DND-41 (cell line): ENCODE data around the gene TTC23.

Experiments
- ATAC-seq: fragments of 200-7000 bp; cut with Tn5 transposase; 3 replicates; pipeline ENCODE4 v1.9.1; 2021; ENCODE audit warnings: low read depth; ENCODE audit not compliant: insufficient read depth
- DNase-seq: peaks from one replicate; pipeline ENCODE4 v3.0.0-alpha.2; 2020
- H2AFZ ChIP-seq: 2 replicates; pipeline ENCODE4 v1.6.0; 2012; ENCODE audit warnings: low read depth, low read length
- H3K27ac ChIP-seq: 2 replicates; pipeline ENCODE4 v1.5.1; 2012; ENCODE audit warnings: low read length, inconsistent platforms
- H3K27me3 ChIP-seq: fragments of 200-600 bp; sonication (generic); 2 replicates; pipeline ENCODE4 v1.6.0; 2012; ENCODE audit warnings: low read length, mild to moderate bottlenecking, inconsistent platforms; ENCODE audit not compliant: insufficient read depth, poor library complexity
- H3K36me3 ChIP-seq: 2 replicates; pipeline ENCODE4 v1.5.1; 2012; ENCODE audit warnings: low read length, inconsistent platforms; ENCODE audit not compliant: insufficient read depth
- H3K4me1 ChIP-seq: 2 replicates; pipeline ENCODE4 v1.5.1; 2012; ENCODE audit warnings: mild to moderate bottlenecking, low read length; ENCODE audit not compliant: insufficient read depth
- H3K4me2 ChIP-seq: 2 replicates; pipeline ENCODE4 v1.6.0; 2012; ENCODE audit warnings: mild to moderate bottlenecking, moderate library complexity, low read length, inconsistent platforms; ENCODE audit not compliant: insufficient read depth
- H3K4me3 ChIP-seq, 2 experiments: fragments of 200-600 bp in 1 of 2; shearing (Covaris generic) in 1 of 2; 2 replicates each; pipeline ENCODE4 v1.5.1; 2012 to 2016; ENCODE audit warnings: inconsistent platforms in 2 of 2, low read length in 2 of 2, mild to moderate bottlenecking in 2 of 2, low read depth in 1 of 2, moderate library complexity in 1 of 2
- H3K79me2 ChIP-seq: 2 replicates; pipeline ENCODE4 v1.6.0; 2012; ENCODE audit warnings: low read length, inconsistent platforms; ENCODE audit not compliant: insufficient read depth
- H3K9ac ChIP-seq: 2 replicates; pipeline ENCODE4 v1.6.0; 2012; ENCODE audit warnings: low read depth, mild to moderate bottlenecking, inconsistent platforms, low read length, moderate library complexity
- H3K9me3 ChIP-seq: 2 replicates; pipeline ENCODE4 v1.5.1; 2012; ENCODE audit warnings: low read length, moderate library complexity, mild to moderate bottlenecking, inconsistent platforms; ENCODE audit not compliant: insufficient read depth, severe bottlenecking
- H4K20me1 ChIP-seq: 2 replicates; pipeline ENCODE4 v1.6.0; 2012; ENCODE audit warnings: low read length; ENCODE audit not compliant: insufficient read depth
- EZH2 ChIP-seq: IDR thresholded peaks from 3 replicates; pipeline ENCODE4 v1.6.1; 2012; ENCODE audit warnings: borderline replicate concordance, low read depth, mild to moderate bottlenecking, moderate library complexity, low read length, inconsistent platforms; ENCODE audit not compliant: severe bottlenecking
- TF ChIP-seq, protein P1 (sequence below): IDR thresholded peaks from 2 replicates; pipeline ENCODE4 v1.5.1; 2012; ENCODE audit warnings: borderline replicate concordance, low read length, moderate library complexity, mild to moderate bottlenecking; ENCODE audit not compliant: poor library complexity, severe bottlenecking; ENCODE audit errors: extremely low read depth

The TTC23 gene

GRCh38 chr15:99176757-99177156 is 72.6 kb downstream of the TTC23 start:
- Histone ChIP-seq H3K79me2 (no peaks in the 10 kb centered on the region), H3K4me1 (no peaks in the 10 kb centered on the region), H3K27ac (no peak overlapping the region), H4K20me1 (no peaks in the 10 kb centered on the region), H3K9me3 (no peaks in the 10 kb centered on the region), H3K27me3 (no peaks in the 10 kb centered on the region), H3K4me3 (no peak overlapping the region), H3K36me3 (peaks cover 24% of the 10 kb centered on the region), H3K9ac (no peak overlapping the region), H2AFZ (no peak overlapping the region), H3K4me2 (no peak overlapping the region)
- ATAC-seq (no peak), DNase-seq (no peak)
- TF ChIP-seq EZH2 = no peak
- TF ChIP-seq, protein P1, sequence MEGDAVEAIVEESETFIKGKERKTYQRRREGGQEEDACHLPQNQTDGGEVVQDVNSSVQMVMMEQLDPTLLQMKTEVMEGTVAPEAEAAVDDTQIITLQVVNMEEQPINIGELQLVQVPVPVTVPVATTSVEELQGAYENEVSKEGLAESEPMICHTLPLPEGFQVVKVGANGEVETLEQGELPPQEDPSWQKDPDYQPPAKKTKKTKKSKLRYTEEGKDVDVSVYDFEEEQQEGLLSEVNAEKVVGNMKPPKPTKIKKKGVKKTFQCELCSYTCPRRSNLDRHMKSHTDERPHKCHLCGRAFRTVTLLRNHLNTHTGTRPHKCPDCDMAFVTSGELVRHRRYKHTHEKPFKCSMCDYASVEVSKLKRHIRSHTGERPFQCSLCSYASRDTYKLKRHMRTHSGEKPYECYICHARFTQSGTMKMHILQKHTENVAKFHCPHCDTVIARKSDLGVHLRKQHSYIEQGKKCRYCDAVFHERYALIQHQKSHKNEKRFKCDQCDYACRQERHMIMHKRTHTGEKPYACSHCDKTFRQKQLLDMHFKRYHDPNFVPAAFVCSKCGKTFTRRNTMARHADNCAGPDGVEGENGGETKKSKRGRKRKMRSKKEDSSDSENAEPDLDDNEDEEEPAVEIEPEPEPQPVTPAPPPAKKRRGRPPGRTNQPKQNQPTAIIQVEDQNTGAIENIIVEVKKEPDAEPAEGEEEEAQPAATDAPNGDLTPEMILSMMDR = no peak

GRCh38 chr15:99174567-99175395 is 74.6 kb downstream of the TTC23 start:
- no peak overlapping the region for H3K4me3 ChIP-seq
- no peak overlapping the region for H3K4me2 ChIP-seq
- H3K27ac ChIP-seq = no peak overlapping the region
- H3K27me3 ChIP-seq = no peaks in the 10 kb centered on the region
- no peak for ATAC-seq
- TF ChIP-seq EZH2 = no peak
- TF ChIP-seq, protein P1 = no peak
- no peaks in the 10 kb centered on the region for H4K20me1 ChIP-seq
- H3K79me2 ChIP-seq = no peaks in the 10 kb centered on the region
- no peak for DNase-seq
- no peak overlapping the region for H2AFZ ChIP-seq
- H3K9ac ChIP-seq = no peak overlapping the region
- no peaks in the 10 kb centered on the region for H3K9me3 ChIP-seq
- H3K4me1 ChIP-seq = no peaks in the 10 kb centered on the region
- peaks cover 32% of the 10 kb centered on the region for H3K36me3 ChIP-seq

GRCh38 chr15:99172989-99173388 is 76.4 kb downstream of the TTC23 start:
- Histone ChIP-seq H3K9me3 (no peaks in the 10 kb centered on the region), H3K4me1 (no peaks in the 10 kb centered on the region), H3K27me3 (no peaks in the 10 kb centered on the region), H4K20me1 (no peaks in the 10 kb centered on the region), H3K36me3 (peaks cover 34% of the 10 kb centered on the region), H3K4me3 (no peak overlapping the region), H3K9ac (no peak overlapping the region), H3K79me2 (no peaks in the 10 kb centered on the region), H2AFZ (no peak overlapping the region), H3K27ac (no peak overlapping the region), H3K4me2 (no peak overlapping the region)
- ATAC-seq (no peak), DNase-seq (no peak)
- no peak for TF ChIP-seq EZH2
- TF ChIP-seq, protein P1 = no peak
